OCI-LY1 (cell line): ENCODE measurements around the gene LRRC55.

Source experiments
- CTCF ChIP-seq: fragments of 200-600 bp; sonication (generic), shearing (Covaris generic); IDR thresholded peaks from 2 replicates; pipeline ENCODE4 v1.5.1; 2017; ENCODE audit warnings: mild to moderate bottlenecking, antibody characterized with exemption, low read length, moderate library complexity, mixed read lengths
- EZH2 ChIP-seq: fragments of 200-600 bp; sonication (generic), shearing (Covaris generic); IDR thresholded peaks from 2 replicates; pipeline ENCODE4 v1.8.0; 2017; ENCODE audit warnings: borderline replicate concordance, mixed run types, mild to moderate bottlenecking, antibody characterized with exemption, low read length, moderate library complexity, mixed read lengths

- no peak for TF ChIP-seq CTCF
- no peak for TF ChIP-seq EZH2
Observed at GRCh38 chr11:57228600-57228999, 46.8 kb downstream of the LRRC55 start.
